Adipocyte (in vitro differentiated cells): ENCODE measurements around the gene RBM11.

ENCODE experiments used
- DNase-seq: peaks from one replicate; pipeline ENCODE4 v3.0.0-alpha.2; 2015; ENCODE audit warnings: low read depth
- H3K27me3 ChIP-seq: replicated peaks from 2 replicates; pipeline ENCODE4 v1.7.0; 2013; ENCODE audit warnings: mild to moderate bottlenecking, low read length, moderate library complexity; ENCODE audit not compliant: control insufficient read depth, insufficient read depth
- H3K36me3 ChIP-seq: 2 replicates; pipeline ENCODE4 v1.7.0; 2013; ENCODE audit warnings: low read length, mild to moderate bottlenecking, moderate library complexity; ENCODE audit not compliant: control insufficient read depth, insufficient read depth, severe bottlenecking
- H3K4me1 ChIP-seq: 2 replicates; pipeline ENCODE4 v1.7.0; 2013; ENCODE audit warnings: mild to moderate bottlenecking, low read length, moderate library complexity; ENCODE audit not compliant: control insufficient read depth, insufficient read depth
- H3K4me3 ChIP-seq: 2 replicates; pipeline ENCODE4 v1.7.0; 2013; ENCODE audit warnings: mild to moderate bottlenecking, low read length, moderate library complexity
- H3K9ac ChIP-seq: 2 replicates; pipeline ENCODE4 v1.7.0; 2013; ENCODE audit warnings: mild to moderate bottlenecking, low read length, moderate library complexity
- H3K9me3 ChIP-seq: 2 replicates; pipeline ENCODE4 v1.7.0; 2013; ENCODE audit warnings: mild to moderate bottlenecking, low read length, moderate library complexity; ENCODE audit not compliant: control insufficient read depth

RBM11 gene

GRCh38 chr21:14243461-14243860 is 27.5 kb downstream of the RBM11 start:
- Histone ChIP-seq H3K36me3 (no peaks in the 10 kb centered on the region), H3K9ac (no peak overlapping the region), H3K27me3 (no peaks in the 10 kb centered on the region), H3K4me3 (no peak overlapping the region), H3K9me3 (no peaks in the 10 kb centered on the region), H3K4me1 (peaks cover 5% of the 10 kb centered on the region)
- no peak for DNase-seq

GRCh38 chr21:14243874-14244273 is 27.9 kb downstream of the RBM11 start:
- DNase-seq: no peak
- Histone ChIP-seq H3K9me3 (no peaks in the 10 kb centered on the region), H3K4me1 (peaks cover 5% of the 10 kb centered on the region), H3K36me3 (no peaks in the 10 kb centered on the region), H3K27me3 (no peaks in the 10 kb centered on the region), H3K9ac (no peak overlapping the region), H3K4me3 (no peak overlapping the region)

GRCh38 chr21:14244911-14245310 is 29.0 kb downstream of the RBM11 start:
- Histone ChIP-seq H3K36me3 (no peaks in the 10 kb centered on the region), H3K9me3 (no peaks in the 10 kb centered on the region), H3K4me3 (no peak overlapping the region), H3K27me3 (no peaks in the 10 kb centered on the region), H3K9ac (no peak overlapping the region), H3K4me1 (peaks cover 5% of the 10 kb centered on the region)
- DNase-seq: no peak

GRCh38 chr21:14245711-14246110 is 29.8 kb downstream of the RBM11 start:
- H3K36me3 ChIP-seq: no peaks in the 10 kb centered on the region
- no peaks in the 10 kb centered on the region for H3K27me3 ChIP-seq
- H3K4me1 ChIP-seq: peaks cover 5% of the 10 kb centered on the region
- H3K9me3 ChIP-seq: no peaks in the 10 kb centered on the region
- no peak overlapping the region for H3K4me3 ChIP-seq
- H3K9ac ChIP-seq: no peak overlapping the region
- no peak for DNase-seq

- H3K36me3 ChIP-seq: no peaks in the 10 kb centered on the region
- no peaks in the 10 kb centered on the region for H3K4me1 ChIP-seq
- no peak overlapping the region for H3K4me3 ChIP-seq
- DNase-seq: no peak
- no peak overlapping the region for H3K9ac ChIP-seq
- no peaks in the 10 kb centered on the region for H3K9me3 ChIP-seq
- peaks cover 12% of the 10 kb centered on the region for H3K27me3 ChIP-seq
These were observed 35.4 kb downstream of the RBM11 start for GRCh38 chr21:14251336-14251735.

GRCh38 chr21:14259747-14260146 is 43.8 kb downstream of the RBM11 start:
- H3K4me3 ChIP-seq: no peak overlapping the region
- no peaks in the 10 kb centered on the region for H3K36me3 ChIP-seq
- no peaks in the 10 kb centered on the region for H3K27me3 ChIP-seq
- DNase-seq: peak; percentile 76
- no peak overlapping the region for H3K9ac ChIP-seq
- no peaks in the 10 kb centered on the region for H3K4me1 ChIP-seq
- H3K9me3 ChIP-seq: no peaks in the 10 kb centered on the region

GRCh38 chr21:14260174-14260764 is 44.3 kb downstream of the RBM11 start:
- DNase-seq: no peak
- H3K4me3 ChIP-seq: no peak overlapping the region
- no peaks in the 10 kb centered on the region for H3K9me3 ChIP-seq
- H3K27me3 ChIP-seq: no peaks in the 10 kb centered on the region
- H3K9ac ChIP-seq: no peak overlapping the region
- H3K4me1 ChIP-seq: no peaks in the 10 kb centered on the region
- no peaks in the 10 kb centered on the region for H3K36me3 ChIP-seq

- Histone ChIP-seq H3K9ac (no peak overlapping the region), H3K27me3 (no peaks in the 10 kb centered on the region), H3K36me3 (no peaks in the 10 kb centered on the region), H3K4me1 (no peaks in the 10 kb centered on the region), H3K4me3 (no peak overlapping the region), H3K9me3 (no peaks in the 10 kb centered on the region)
- DNase-seq: no peak
These were observed 46.1 kb downstream of the RBM11 start for GRCh38 chr21:14262039-14262438.

- H3K27me3 ChIP-seq: no peaks in the 10 kb centered on the region
- no peaks in the 10 kb centered on the region for H3K9me3 ChIP-seq
- DNase-seq: no peak
These were observed 47.9 kb downstream of the RBM11 start for GRCh38 chr21:14263879-14264278.

GRCh38 chr21:14265023-14265422 is 49.1 kb downstream of the RBM11 start:
- DNase-seq: no peak
- Histone ChIP-seq H3K9me3 (no peaks in the 10 kb centered on the region), H3K27me3 (no peaks in the 10 kb centered on the region), H3K4me3 (no peak overlapping the region), H3K4me1 (no peaks in the 10 kb centered on the region), H3K36me3 (no peaks in the 10 kb centered on the region), H3K9ac (no peak overlapping the region)

More at GRCh38 chr21:14263879-14264278, 47.9 kb downstream of the RBM11 start:
- H3K9ac ChIP-seq: no peak overlapping the region
- no peaks in the 10 kb centered on the region for H3K36me3 ChIP-seq
- H3K4me3 ChIP-seq: no peak overlapping the region
- no peaks in the 10 kb centered on the region for H3K4me1 ChIP-seq

GRCh38 chr21:14267076-14267475 is 51.1 kb downstream of the RBM11 start:
- Histone ChIP-seq H3K9me3 (no peaks in the 10 kb centered on the region), H3K4me1 (no peaks in the 10 kb centered on the region), H3K36me3 (no peaks in the 10 kb centered on the region), H3K9ac (no peak overlapping the region), H3K4me3 (no peak overlapping the region), H3K27me3 (no peaks in the 10 kb centered on the region)
- DNase-seq: no peak

- Histone ChIP-seq H3K9ac (no peak overlapping the region), H3K27me3 (peaks cover 17% of the 10 kb centered on the region), H3K36me3 (no peaks in the 10 kb centered on the region), H3K4me1 (no peaks in the 10 kb centered on the region), H3K4me3 (no peak overlapping the region), H3K9me3 (no peaks in the 10 kb centered on the region)
- no peak for DNase-seq
These were observed 54.7 kb downstream of the RBM11 start for GRCh38 chr21:14270631-14271030.
